ENCODE results near the gene ARL3.

- TF ChIP-seq, protein P1, sequence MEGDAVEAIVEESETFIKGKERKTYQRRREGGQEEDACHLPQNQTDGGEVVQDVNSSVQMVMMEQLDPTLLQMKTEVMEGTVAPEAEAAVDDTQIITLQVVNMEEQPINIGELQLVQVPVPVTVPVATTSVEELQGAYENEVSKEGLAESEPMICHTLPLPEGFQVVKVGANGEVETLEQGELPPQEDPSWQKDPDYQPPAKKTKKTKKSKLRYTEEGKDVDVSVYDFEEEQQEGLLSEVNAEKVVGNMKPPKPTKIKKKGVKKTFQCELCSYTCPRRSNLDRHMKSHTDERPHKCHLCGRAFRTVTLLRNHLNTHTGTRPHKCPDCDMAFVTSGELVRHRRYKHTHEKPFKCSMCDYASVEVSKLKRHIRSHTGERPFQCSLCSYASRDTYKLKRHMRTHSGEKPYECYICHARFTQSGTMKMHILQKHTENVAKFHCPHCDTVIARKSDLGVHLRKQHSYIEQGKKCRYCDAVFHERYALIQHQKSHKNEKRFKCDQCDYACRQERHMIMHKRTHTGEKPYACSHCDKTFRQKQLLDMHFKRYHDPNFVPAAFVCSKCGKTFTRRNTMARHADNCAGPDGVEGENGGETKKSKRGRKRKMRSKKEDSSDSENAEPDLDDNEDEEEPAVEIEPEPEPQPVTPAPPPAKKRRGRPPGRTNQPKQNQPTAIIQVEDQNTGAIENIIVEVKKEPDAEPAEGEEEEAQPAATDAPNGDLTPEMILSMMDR (IDR thresholded peaks at IDR 0.05), result no peak
- TF ChIP-seq POLR2A (IDR thresholded peaks at IDR 0.05), result no peak
Observed at GRCh38 chr10:102691285-102692066, 22.7 kb downstream of the ARL3 start.

Measured in Peyer's patch (tissue), 4 donors.